K562 (cell line): ENCODE measurements around the gene PHF14. TPM values are rescaled to one million over a fixed set of nuclear protein-coding genes. Genes with fewer than 3 reads are reported as not detected.

ENCODE experiments used
- ATAC-seq: fragments of 200-7000 bp; cut with Tn5 transposase; 3 replicates; pipeline ENCODE4 v1.9.1; 2020; ENCODE audit warnings: moderate library complexity
- BruUV-seq: library from RNA; stranded (reverse); fragments of 400-500 nt; replicated peaks from 2 replicates; lab custom pipeline; 2021; lab: Mats Ljungman, UMichigan
- CTCF ChIA-PET: fragments of 300-600 bp; formaldehyde crosslinking; extraction: SDS; loops from one replicate; lab custom pipeline; 2021; ENCODE audit warnings: low intra/inter-chr PET ratio; lab: Yijun Ruan, JAX
- POLR2A ChIA-PET: fragments of 300-600, 350-650 bp; sonication (Branson Sonifier 250); formaldehyde crosslinking; extraction: SDS; loops from one replicate; lab custom pipeline; 2021; ENCODE audit warnings: antibody characterized with exemption, inconsistent platforms; lab: Yijun Ruan, JAX
- DNase-seq, 4 experiments: peaks; one replicate each; pipeline versions ENCODE4 v3.0.0 to v3.0.0-alpha.2; 2011 to 2018; ENCODE audit warnings: low spot score in 3 of 4, mixed read lengths in 3 of 4; ENCODE audit errors: extremely low read depth in 1 of 4
- FAIRE-seq: peaks from 2 replicates; lab custom pipeline; 2011; peaks lifted over from hg19 to GRCh38; lab: Jason Lieb, UNC
- H2AFZ ChIP-seq: 2 replicates; pipeline ENCODE4 v1.6.0; 2011; ENCODE audit warnings: low read depth, low read length, control low read depth, inconsistent platforms
- H3K27ac ChIP-seq: fragments of 200-600 bp; 3 replicates; pipeline ENCODE4 v1.8.0; 2011; ENCODE audit warnings: low read depth, mild to moderate bottlenecking, control low read depth, inconsistent platforms, low read length, moderate library complexity, mixed read lengths; ENCODE audit errors: extremely low read depth
- H3K27me3 ChIP-seq, 2 experiments: fragments of 300-600 bp in 1 of 2; 2 replicates in 1 of 2; 3 replicates in 1 of 2; pipeline versions ENCODE4 v1.6.0 to v1.8.0; 2011; ENCODE audit warnings: inconsistent platforms in 2 of 2, low read length in 2 of 2, mild to moderate bottlenecking in 1 of 2, mixed read lengths in 1 of 2, moderate library complexity in 1 of 2; ENCODE audit not compliant: control insufficient read depth in 2 of 2, insufficient read depth in 2 of 2
- H3K36me3 ChIP-seq: fragments of 300-600 bp; 3 replicates; pipeline ENCODE4 v1.8.0; 2011; ENCODE audit warnings: mild to moderate bottlenecking, low read length, inconsistent platforms; ENCODE audit not compliant: control insufficient read depth, insufficient read depth
- H3K4me1 ChIP-seq, 2 experiments: fragments of 200-600 bp in 1 of 2; replicated peaks in 1 of 2; 2 replicates in 1 of 2; 3 replicates in 1 of 2; pipeline versions ENCODE4 v1.5.1 to v1.8.0; 2011; ENCODE audit warnings: inconsistent platforms in 2 of 2, low read length in 2 of 2, mild to moderate bottlenecking in 1 of 2, mixed read lengths in 1 of 2, moderate library complexity in 1 of 2; ENCODE audit not compliant: control insufficient read depth in 2 of 2, insufficient read depth in 2 of 2
- H3K4me2 ChIP-seq: 2 replicates; pipeline ENCODE4 v1.6.1; 2011; ENCODE audit warnings: low read length, control low read depth, inconsistent platforms, mixed read lengths; ENCODE audit not compliant: insufficient read depth
- H3K4me3 ChIP-seq: fragments of 200-600 bp; sonication (generic), shearing (Covaris generic); 2 replicates; pipeline ENCODE4 v1.5.1; 2016; ENCODE audit warnings: control low read depth, inconsistent platforms
- H3K79me2 ChIP-seq: fragments of 200-600 bp; 3 replicates; pipeline ENCODE4 v1.8.0; 2011; ENCODE audit warnings: low read length, inconsistent platforms; ENCODE audit not compliant: control insufficient read depth, insufficient read depth
- H3K9ac ChIP-seq, 2 experiments: 2 replicates each; pipeline versions ENCODE4 v1.6.0 to v1.6.1; 2011; ENCODE audit warnings: low read depth in 2 of 2, low read length in 2 of 2, control low read depth in 1 of 2, inconsistent platforms in 1 of 2, mild to moderate bottlenecking in 1 of 2, mixed read lengths in 1 of 2; ENCODE audit not compliant: insufficient read depth in 1 of 2
- H3K9me1 ChIP-seq: one replicate; pipeline ENCODE4 v1.6.0; 2011; ENCODE audit warnings: inconsistent platforms, mild to moderate bottlenecking, low read length, moderate library complexity; ENCODE audit not compliant: control insufficient read depth, insufficient read depth
- H3K9me3 ChIP-seq: replicated peaks from 2 replicates; pipeline ENCODE4 v1.5.1; 2011; ENCODE audit warnings: low read depth, low read length, inconsistent platforms; ENCODE audit not compliant: control insufficient read depth, insufficient read depth
- H4K20me1 ChIP-seq: replicated peaks from 2 replicates; pipeline ENCODE4 v1.6.1; 2011; ENCODE audit warnings: low read length, inconsistent platforms, mixed read lengths; ENCODE audit not compliant: control insufficient read depth, insufficient read depth
- C11orf30 ChIP-seq: fragments of 450-650 bp; IDR thresholded peaks from 2 replicates; pipeline ENCODE4 v1.6.1; 2016; ENCODE audit warnings: low read depth, mild to moderate bottlenecking
- CREB1 ChIP-seq, 2 experiments: sonication (generic) in 1 of 2; formaldehyde crosslinking in 1 of 2; IDR thresholded peaks; 2 replicates each; pipeline versions ENCODE4 v1.6.1 to v1.8.0; 2012 to 2022; ENCODE audit warnings: inconsistent platforms in 1 of 2, mild to moderate bottlenecking in 1 of 2, missing genetic modification reagents in 1 of 2, moderate library complexity in 1 of 2
- KDM5B ChIP-seq: fragments of 200-600 bp; sonication (generic); IDR thresholded peaks from 2 replicates; pipeline ENCODE4 v1.6.1; 2012; ENCODE audit warnings: low read depth, mild to moderate bottlenecking, moderate library complexity, low read length, control low read depth, inconsistent platforms; ENCODE audit not compliant: insufficient replicate concordance
- KLF13 ChIP-seq: fragments of 450-650 bp; IDR thresholded peaks from 2 replicates; pipeline ENCODE4 v1.6.1; 2016; ENCODE audit warnings: missing genetic modification characterization, low read depth, mild to moderate bottlenecking, missing compliant biosample characterization, moderate library complexity, borderline replicate concordance
- NFE2 ChIP-seq: IDR thresholded peaks from 2 replicates; pipeline ENCODE4 v1.6.1; 2014; ENCODE audit warnings: antibody characterized with exemption, low read depth
- ZBTB11 ChIP-seq, 3 experiments: fragments of 200-800 bp in 1 of 3; fragments of 250-450 bp in 1 of 3; fragments of 450-650 bp in 1 of 3; sonication (Bioruptor Pico) in 1 of 3; sonication (Bioruptor generic) in 1 of 3; formaldehyde crosslinking in 1 of 3; IDR thresholded peaks; 2 replicates each; pipeline versions ENCODE4 v1.6.1 to v1.8.0; 2016 to 2022; ENCODE audit warnings: mild to moderate bottlenecking in 2 of 3, missing genetic modification characterization in 2 of 3, missing compliant biosample characterization in 1 of 3, moderate library complexity in 1 of 3
- WGBS: fragments of 100-300 bp; shearing (Covaris generic); methylation state at CpG from one replicate; pipeline ENCODE4 v1.1.6; 2016; ENCODE audit warnings: low coverage, mixed read lengths; ENCODE audit not compliant: insufficient coverage; ENCODE audit errors: missing lambda C conversion rate; 5-methylcytosine and 5-hydroxymethylcytosine counted together
- in situ Hi-C: fragments of 300-500 bp; cut with MboI; formaldehyde crosslinking; loops from 4 replicates; pipeline ENCODE4 v1.15.0; 2018; ENCODE audit warnings: inconsistent platforms, mixed read lengths
- intact Hi-C: fragments of 100-400 bp; cut with micrococcal nuclease; formaldehyde crosslinking; loops from 2 replicates; pipeline ENCODE4 v1.14.2; 2022
- polyA plus RNA-seq, 8 experiments: library from polyadenylated mRNA; depleted of rRNA in 4 of 8; stranded (reverse) in 5 of 8; unstranded in 3 of 8; fragments of >200 nt; fragmentation: Nextera tagmentation in 2 of 8; fragmentation: Illumina TruSeq in 1 of 8; extraction: Ambion mirVana in 2 of 8; extraction: Trizol in 1 of 8; gene quantifications; 2 replicates each; pipeline versions ENCODE4 v1.2.1 to v1.2.3, GENCODE V29; 2011 to 2014; ENCODE audit warnings: inconsistent platforms in 1 of 8, missing spikeins in 1 of 8
- total RNA-seq, 7 experiments: library from RNA; depleted of rRNA in 6 of 7; stranded (reverse); fragments of >200 nt in 6 of 7; fragmentation: Illumina TruSeq in 2 of 7; extraction: Trizol in 2 of 7; gene quantifications; 2 replicates each; pipeline versions ENCODE4 v1.2.1 to v1.2.3, GENCODE V29; 2011 to 2021; ENCODE audit warnings: low replicate concordance in 1 of 7

The PHF14 gene
- total and polyA plus RNA-seq, 9 of the 15 experiments (the other 6 are each of a cell fraction or from before 2014, with no cell fraction given), result 27.5 to 67.6 (median 41.4) TPM

- FAIRE-seq, result no peak
- no peak for TF ChIP-seq KLF13 (tag)
- TF ChIP-seq CREB1 (IDR thresholded peaks at IDR 0.05), result no peak
- no peak for TF ChIP-seq CREB1 (CRISPR knock-in tag; IDR thresholded peaks at IDR 0.05)
- no peak for TF ChIP-seq C11orf30
- TF ChIP-seq KDM5B, result no peak
- no peak for TF ChIP-seq NFE2
- no peak for TF ChIP-seq ZBTB11 (CRISPR knock-in tag; IDR thresholded peaks at IDR 0.05)
- POLR2A ChIA-PET, result no interaction called here
Measured at GRCh38 chr7:11176985-11177555, 203.4 kb downstream of the PHF14 start.

More at GRCh38 chr7:11176985-11177555, 203.4 kb downstream of the PHF14 start:
- H3K4me1 ChIP-seq, result no peaks in the 10 kb centered on the region
- H3K4me2 ChIP-seq, result no peak overlapping the region
- H2AFZ ChIP-seq, result no peak overlapping the region
- BruUV-seq, result no TSS peak
- no peaks in the 10 kb centered on the region for H3K27me3 ChIP-seq
- intact Hi-C loops (no loop called here), in situ Hi-C loops (no loop called here)
- no peak overlapping the region for H3K9ac ChIP-seq
- H3K27ac ChIP-seq, result no peak overlapping the region
- H3K9me1 ChIP-seq, result no peaks in the 10 kb centered on the region
- H3K9me3 ChIP-seq, result no peaks in the 10 kb centered on the region
- H3K79me2 ChIP-seq, result no peaks in the 10 kb centered on the region
- DNase-seq (no peak), ATAC-seq (no peak)
- 0% methylated on average over 1 of the region's 1 CpG for WGBS
- no peaks in the 10 kb centered on the region for H4K20me1 ChIP-seq
- H3K4me3 ChIP-seq, result no peak overlapping the region
- H3K36me3 ChIP-seq, result no peaks in the 10 kb centered on the region
- CTCF ChIA-PET, result no interaction called here
